ENCODE data around the gene NYAP2. TPM values are rescaled to one million over a fixed set of nuclear protein-coding genes. Genes with fewer than 3 reads are reported as not detected.
A peak's percentile ranks its signal among the peaks of the same experiment; 100 is the strongest.

Gene NYAP2
- total RNA-seq, 1 experiment from 2014 or later = not detected

- ATAC-seq = peak; percentile 87
- no peaks in the 10 kb centered on the region for H3K27me3 Mint-ChIP-seq (ENCODE audit: low read depth)
- peak; percentile 65 for DNase-seq (ENCODE audit: low spot score)
- ChIA-PET POLR2A (no interaction called here), CTCF (no interaction called here)
- peak overlapping the region; percentile 61 for H3K4me3 Mint-ChIP-seq
- peaks cover 12% of the 10 kb centered on the region for H3K4me1 Mint-ChIP-seq
- no peak overlapping the region for H3K27ac Mint-ChIP-seq
- no peaks in the 10 kb centered on the region for H3K9me3 Mint-ChIP-seq
- no peaks in the 10 kb centered on the region for H3K36me3 Mint-ChIP-seq
- no peak for TF ChIP-seq EMX1 (CRISPR knock-in tag; IDR thresholded peaks at IDR 0.05)
- 0 out of 2 replicates have a peak, but pooled peaks have one; percentile 47 for TF ChIP-seq ZNF232 (CRISPR knock-in tag; IDR thresholded peaks at IDR 0.05)
- no peak for TF ChIP-seq ATF1 (CRISPR knock-in tag; IDR thresholded peaks at IDR 0.05)
- no peak for TF ChIP-seq SMAD3 (CRISPR knock-in tag; IDR thresholded peaks at IDR 0.05; ENCODE audit: borderline replicate concordance)
- no peak for TF ChIP-seq CTCF (IDR thresholded peaks at IDR 0.05)
- 0 out of 2 replicates have a peak, but pooled peaks have one; percentile 34 for TF ChIP-seq MYBL2 (CRISPR knock-in tag; IDR thresholded peaks at IDR 0.05)
- no peak for TF ChIP-seq ZNF396 (CRISPR knock-in tag; IDR thresholded peaks at IDR 0.05; ENCODE audit: borderline replicate concordance)
- TF ChIP-seq CREB1 (CRISPR knock-in tag; IDR thresholded peaks at IDR 0.05) = no peak
- 0 out of 2 replicates have a peak, but pooled peaks have one; percentile 44 for TF ChIP-seq CREM (CRISPR knock-in tag; IDR thresholded peaks at IDR 0.05)
- TF ChIP-seq IRF2 (CRISPR knock-in tag; IDR thresholded peaks at IDR 0.05; ENCODE audit: borderline replicate concordance, low read depth) = no peak
- TF ChIP-seq ETV6 (CRISPR knock-in tag; IDR thresholded peaks at IDR 0.05) = 0 out of 2 replicates have a peak, but pooled peaks have one; percentile 19
- TF ChIP-seq CDX4 (CRISPR knock-in tag; IDR thresholded peaks at IDR 0.05; ENCODE audit: borderline replicate concordance) = no peak
- no peak for TF ChIP-seq ZNF425 (CRISPR knock-in tag; conservative IDR thresholded peaks at IDR 0.05)
- TF ChIP-seq GRHL2 (CRISPR knock-in tag; IDR thresholded peaks at IDR 0.05; ENCODE audit: insufficient replicate concordance, severe bottlenecking) = no peak
- TF ChIP-seq ZNF121 (CRISPR knock-in tag; IDR thresholded peaks at IDR 0.05) = no peak
- no peak for TF ChIP-seq AFF4 (CRISPR knock-in tag; IDR thresholded peaks at IDR 0.05; ENCODE audit: borderline replicate concordance)
- TF ChIP-seq FOXJ3 (CRISPR knock-in tag; IDR thresholded peaks at IDR 0.05; ENCODE audit: borderline replicate concordance) = no peak
- TF ChIP-seq FOXP4 (CRISPR knock-in tag; IDR thresholded peaks at IDR 0.05) = no peak
- TF ChIP-seq ARID4B (CRISPR knock-in tag; IDR thresholded peaks at IDR 0.05; ENCODE audit: borderline replicate concordance) = 0 out of 2 replicates have a peak, but pooled peaks have one; percentile 34
These were observed 576 bp downstream of the NYAP2 start for GRCh38 chr2:225400060-225400511.

Data from WTC11 (cell line).